NCI-H510A treated with DMSO at 0.1 percent for 48 hours (cell line): ENCODE results near the gene TAGLN3.
"Not testable (repeated sequence)": the region's sequence is repeated elsewhere in the genome, so short reads cannot be mapped to it uniquely, and the experiment has no call there.

Experiments
- DNase-seq: peaks from one replicate; lab custom pipeline; 2025; lab: John Stamatoyannopoulos, UW

Gene TAGLN3

GRCh38 chr3:112010636-112011035 is 11.9 kb downstream of the TAGLN3 start:
- no peak for DNase-seq

GRCh38 chr3:112011376-112011940 is 12.7 kb downstream of the TAGLN3 start:
- DNase-seq: no peak

DNA sequence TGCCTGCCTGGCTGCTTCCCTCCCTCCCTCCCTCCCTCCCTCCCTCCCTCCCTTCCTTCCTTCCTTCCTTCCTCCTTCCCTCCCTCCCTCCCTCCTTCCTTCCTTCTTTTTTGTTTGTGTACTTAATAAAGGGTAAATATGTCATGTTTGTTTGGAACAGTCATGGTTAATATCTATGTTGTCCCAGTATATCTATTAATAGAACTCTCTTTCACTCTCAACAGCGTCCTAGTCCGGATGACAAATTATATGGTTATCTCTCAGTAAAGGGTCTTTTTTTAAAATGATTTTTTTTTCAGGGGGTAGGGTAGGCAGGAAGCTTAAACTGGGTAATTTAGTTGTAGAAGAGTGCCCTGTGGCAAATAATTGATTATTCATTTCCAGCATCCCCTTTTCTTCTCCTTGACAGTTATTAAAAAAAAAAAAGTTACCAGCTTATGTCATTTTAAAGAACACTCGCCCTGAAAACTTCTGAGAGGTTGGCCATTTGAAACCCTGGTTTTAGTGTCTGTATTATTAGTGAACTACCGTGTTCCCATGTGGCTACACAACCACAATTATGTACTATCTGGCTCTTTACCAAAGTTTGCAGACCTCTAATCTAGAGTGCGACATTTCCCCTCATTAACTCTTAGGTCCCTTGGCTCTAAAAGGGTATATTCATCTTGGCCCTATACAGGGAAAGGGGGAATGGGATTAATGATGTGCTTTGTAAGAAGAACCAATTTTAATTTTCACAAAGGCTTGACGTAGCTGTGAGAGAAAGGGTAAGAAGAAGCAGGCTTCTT is 13.7 kb downstream of the TAGLN3 start:
- no peak for DNase-seq

DNA sequence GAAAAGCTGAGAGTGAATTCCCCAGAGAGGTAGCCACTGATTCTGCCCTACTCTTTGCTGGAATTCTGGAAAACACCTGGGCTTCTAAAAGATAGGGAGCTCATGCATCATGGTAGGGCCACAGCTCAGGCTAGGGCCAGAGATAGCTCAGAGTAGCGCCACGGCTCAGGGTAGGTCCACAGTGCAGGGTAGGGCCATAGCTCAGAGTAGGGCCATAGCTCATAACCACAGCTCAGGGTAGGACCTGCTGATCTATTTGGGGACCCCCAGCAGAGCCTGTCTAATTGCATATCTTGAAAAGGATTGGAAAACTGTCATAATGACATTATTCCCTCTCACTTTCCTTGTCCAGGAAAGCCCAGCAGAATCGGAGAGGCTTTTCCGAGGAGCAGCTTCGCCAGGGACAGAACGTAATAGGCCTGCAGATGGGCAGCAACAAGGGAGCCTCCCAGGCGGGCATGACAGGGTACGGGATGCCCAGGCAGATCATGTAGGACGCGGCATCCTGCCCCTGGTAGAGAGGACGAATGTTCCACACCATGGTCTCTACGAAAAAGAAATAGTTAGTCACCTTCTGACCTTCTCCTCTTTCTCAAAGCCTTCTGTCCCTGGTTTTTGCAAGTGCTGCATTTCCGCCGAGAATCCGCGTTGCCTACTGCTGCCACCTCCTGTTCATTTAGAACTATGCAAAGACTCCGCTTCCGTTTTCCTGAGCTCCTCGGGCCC is 14.5 kb downstream of the TAGLN3 start:
- peak; percentile 16 for DNase-seq

DNA sequence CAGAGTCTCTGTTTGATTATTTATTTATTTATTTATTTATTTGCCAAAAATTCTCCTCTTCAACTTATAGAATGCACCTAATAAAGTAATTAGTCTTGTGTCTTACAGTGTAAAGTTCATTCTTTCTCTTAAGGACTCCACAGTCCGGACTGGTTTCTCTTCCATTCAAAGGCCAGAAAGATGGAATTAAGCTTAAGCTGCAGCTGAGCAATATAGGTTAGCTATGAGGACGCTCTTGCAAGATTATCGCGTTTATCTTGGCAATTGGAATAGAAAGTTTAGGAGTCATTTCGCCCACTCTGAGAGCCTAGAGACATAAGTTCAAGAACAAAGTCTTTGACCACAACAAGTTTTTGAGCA is 15.0 kb downstream of the TAGLN3 start:
- DNase-seq: no peak

DNA sequence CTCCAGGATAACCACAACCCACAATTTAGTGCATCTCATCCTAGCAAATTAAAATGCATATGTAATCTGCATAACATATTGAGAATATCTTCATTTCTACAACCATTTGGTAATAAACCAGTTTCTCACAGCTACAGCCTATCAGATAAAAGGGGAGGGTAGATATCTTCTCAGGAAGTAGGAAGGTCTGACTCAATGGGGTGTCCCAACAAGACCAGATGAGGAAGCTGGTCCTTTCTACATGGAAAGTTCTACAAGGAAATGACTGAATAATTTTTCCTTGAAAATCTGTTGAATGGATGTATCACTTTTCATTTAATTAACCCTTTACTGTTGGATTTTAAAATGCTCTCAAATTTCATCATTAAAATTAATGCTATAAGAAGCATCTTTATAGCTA is 18.4 kb downstream of the TAGLN3 start:
- DNase-seq: no peak

- DNase-seq: no peak
These were observed 20.0 kb downstream of the TAGLN3 start for GRCh38 chr3:112018712-112019111.

DNA sequence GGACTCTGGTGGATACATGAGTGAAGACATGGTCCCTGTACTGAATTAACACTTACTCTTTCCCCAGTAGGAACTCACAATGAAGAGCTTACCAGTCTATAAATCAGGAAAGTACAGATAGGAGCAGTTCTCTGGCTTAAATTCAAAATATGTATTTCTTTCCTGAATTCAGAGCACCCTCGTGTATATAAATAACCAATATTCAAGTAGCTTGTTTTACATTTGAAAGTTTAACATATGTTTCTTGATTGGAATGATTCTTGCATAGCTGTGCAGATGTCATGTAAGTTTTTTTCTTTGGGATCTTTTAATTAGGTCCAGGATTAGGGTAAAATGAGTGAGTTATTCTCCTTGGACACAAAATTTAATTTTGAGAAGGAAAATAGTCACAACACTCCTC is 21.0 kb downstream of the TAGLN3 start:
- no peak for DNase-seq

GRCh38 chr3:112020674-112021085 is 22.0 kb downstream of the TAGLN3 start:
- DNase-seq: no peak

DNA sequence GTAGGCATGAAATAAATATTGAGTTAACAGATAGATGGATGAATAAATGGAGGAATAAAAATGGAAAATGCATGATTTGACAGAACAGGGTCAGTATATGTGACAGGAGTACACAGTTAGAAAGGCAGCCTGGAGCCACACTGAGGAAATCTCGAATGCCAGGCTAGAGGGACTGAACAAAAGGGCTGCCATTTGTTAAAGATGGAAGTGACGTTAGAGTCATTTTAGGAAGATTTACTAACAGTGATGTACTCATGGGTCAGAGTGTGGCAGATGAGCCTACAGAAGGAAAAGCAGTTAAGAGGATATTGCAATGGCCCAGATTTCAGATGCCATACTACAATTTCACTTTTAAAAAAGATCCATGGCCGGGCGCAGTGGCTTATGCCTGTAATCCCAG is 28.4 kb downstream of the TAGLN3 start:
- no peak for DNase-seq

DNA sequence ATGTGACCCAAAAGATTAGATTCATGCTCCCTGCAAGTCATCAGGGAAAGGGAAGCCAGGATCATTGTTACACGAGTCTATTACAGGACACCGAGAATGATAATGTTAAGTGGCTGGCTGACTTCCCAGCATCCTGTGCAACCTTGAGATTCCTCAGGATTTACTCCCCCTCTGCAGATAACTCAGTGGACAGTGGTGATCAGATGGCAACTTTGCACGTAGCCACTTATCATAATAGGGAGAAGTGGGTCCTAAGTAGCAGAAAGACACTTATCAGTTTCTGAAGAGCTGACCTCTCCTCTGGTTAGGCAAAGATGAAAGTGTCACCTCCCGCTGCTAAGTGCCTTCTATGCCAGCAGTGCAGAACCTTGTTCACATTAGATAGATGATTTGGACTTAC is 29.1 kb downstream of the TAGLN3 start:
- DNase-seq: peak; percentile 62

DNA sequence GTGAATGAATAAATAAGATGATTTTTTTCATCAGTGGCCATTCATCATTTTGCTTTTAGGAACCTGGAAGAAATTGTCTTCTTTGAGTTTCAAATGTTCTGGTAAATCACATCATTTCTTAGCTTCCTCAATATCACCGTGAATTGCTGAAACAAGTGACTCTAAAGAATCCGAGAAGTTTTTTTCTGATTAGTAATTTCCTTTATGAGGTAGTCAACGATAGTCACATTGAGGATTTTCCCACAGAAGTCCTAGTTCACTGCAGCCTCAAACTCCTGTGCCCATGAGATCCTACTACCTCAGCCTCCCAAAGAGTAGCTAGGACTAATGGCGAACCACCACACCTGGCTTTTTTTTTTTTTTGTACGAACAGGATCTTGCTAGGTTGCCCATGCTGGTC is 32.2 kb downstream of the TAGLN3 start:
- no peak for DNase-seq

DNA sequence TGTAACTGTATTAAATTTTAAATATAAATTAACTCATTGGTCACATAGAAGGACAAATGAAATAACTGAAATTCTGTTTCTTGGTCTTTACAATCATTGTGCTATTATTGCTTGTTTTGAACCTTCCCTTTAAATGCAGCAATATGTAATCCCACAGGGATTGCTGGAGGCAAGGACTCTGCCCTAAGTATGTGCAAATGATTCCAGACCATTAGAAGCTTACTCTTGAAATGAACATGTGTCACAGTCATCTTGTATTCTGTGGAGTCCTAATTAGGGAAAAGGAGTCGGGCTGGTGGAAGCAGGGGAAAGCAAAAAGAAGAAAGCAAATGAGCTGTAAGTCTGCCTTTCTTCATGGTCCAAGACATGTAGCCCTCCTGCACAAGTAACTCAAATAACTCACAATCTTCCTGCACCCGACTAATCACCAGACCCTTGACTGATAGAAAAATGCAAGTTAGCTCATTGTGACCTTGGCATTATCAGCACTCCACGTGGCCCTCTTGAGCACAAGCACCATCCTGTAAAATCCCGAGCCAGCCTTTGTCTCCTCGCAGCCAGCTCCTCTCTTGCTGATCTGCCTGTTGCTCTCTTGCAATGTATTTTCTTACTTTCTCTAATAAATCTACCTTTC is 33.5 kb downstream of the TAGLN3 start:
- no peak for DNase-seq

DNA sequence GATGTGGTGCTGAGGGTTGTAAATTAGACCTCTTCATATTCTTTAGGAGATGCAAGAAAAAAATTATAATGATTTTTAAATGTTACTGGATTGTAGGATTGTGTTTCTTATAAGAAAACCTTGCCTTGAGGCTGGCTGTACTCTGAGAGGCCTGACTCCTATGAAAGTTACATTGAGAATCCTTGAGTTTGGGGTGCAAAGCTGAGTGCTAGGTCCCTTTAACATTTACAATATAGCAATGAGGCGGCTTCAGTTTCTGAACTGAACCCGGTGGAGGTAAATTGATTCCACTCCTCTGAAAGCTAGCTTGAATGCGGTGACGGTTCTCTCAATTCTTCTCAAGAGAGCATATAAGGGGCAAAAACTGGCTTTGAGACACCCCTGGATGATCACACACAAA is 35.7 kb downstream of the TAGLN3 start, which contains the start of gene TMPRSS7:
Gene TMPRSS7 (plus strand): TSS at position 301 of the 400 bp plus-strand sequence. CDS start 110 bp downstream, outside the sequence.
- DNase-seq: no peak

GRCh38 chr3:112035241-112035640 is 36.5 kb downstream of the TAGLN3 start:
- DNase-seq: no peak

- not testable (repeated sequence) for DNase-seq
These were observed 38.5 kb downstream of the TAGLN3 start for GRCh38 chr3:112037194-112037593.

DNA sequence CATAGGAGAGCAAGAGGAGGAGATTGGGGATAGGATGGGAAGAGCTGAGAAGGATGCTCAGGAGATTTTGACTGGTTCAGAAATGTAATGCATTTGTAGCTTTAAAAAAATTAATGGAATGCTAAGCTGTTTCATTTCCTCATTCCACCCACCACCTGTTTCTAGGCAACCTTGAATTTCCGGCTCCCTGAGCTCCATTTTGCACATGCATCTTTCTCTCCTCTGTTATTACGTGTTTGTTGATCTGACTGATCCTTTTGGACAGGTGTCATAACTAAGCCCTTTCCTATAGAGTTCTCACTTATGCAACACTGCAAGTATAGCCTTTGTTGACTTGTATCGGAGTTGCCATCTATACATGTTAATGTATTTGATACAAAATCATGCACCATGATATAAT is 40.1 kb downstream of the TAGLN3 start:
- DNase-seq: peak; percentile 9

DNA sequence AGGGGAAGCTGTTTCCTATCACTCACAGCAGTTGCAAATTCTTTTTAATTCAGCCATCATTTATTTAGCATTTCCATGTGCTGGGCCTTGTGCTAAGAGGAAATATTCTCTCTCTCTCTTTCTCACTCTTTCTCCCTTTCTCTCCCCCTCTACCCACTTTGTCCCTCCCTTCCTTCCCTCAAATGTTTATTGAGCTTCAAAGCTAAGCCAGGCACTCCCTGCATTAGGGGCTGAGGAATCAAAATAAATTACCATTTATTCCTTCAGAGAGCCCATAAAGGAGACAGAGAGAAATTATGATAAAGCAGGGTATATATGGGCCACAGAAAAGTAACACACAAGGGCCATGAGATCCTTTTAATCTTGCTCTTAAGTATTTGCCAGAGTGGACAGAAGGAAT is 42.6 kb downstream of the TAGLN3 start:
- DNase-seq: no peak

DNA sequence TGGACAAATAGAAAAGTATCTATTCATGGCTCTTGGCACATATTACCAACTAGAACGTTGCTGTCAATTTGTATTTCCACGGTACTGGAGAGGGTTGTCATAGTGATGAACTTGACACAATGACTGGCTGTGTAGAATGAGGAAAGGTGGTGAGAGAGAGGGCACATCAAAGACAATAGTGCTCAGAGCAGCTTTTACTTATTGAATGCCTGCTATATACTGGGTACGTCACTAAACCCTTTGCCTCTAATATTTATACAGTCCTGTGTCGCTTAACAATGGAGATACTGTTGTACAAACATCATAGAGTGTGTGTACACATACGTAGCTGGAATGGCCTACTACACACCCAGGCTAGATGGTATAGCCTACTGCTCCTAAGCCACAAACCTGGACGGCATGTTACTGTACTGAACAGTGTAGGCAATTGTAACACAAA is 44.1 kb downstream of the TAGLN3 start:
- peak; percentile 92 for DNase-seq

GRCh38 chr3:112043621-112044201 is 45.0 kb downstream of the TAGLN3 start:
- peak; percentile 80 for DNase-seq

- no peak for DNase-seq
These were observed 47.9 kb downstream of the TAGLN3 start for GRCh38 chr3:112046599-112046998.

- DNase-seq: no peak
These were observed 48.5 kb downstream of the TAGLN3 start for GRCh38 chr3:112047264-112047663.
